ES-I3 (cell line): ENCODE results near the gene BOLL.
"Not testable (repeated sequence)": the region's sequence is repeated elsewhere in the genome, so short reads cannot be mapped to it uniquely, and the experiment has no call there.

ENCODE experiments used
- H3K36me3 ChIP-seq: 2 replicates; pipeline ENCODE4 v1.6.1; 2013; ENCODE audit warnings: mild to moderate bottlenecking, low read length, control low read depth, moderate library complexity; ENCODE audit not compliant: insufficient read depth
- H3K4me1 ChIP-seq: 2 replicates; pipeline ENCODE4 v1.6.1; 2013; ENCODE audit warnings: mild to moderate bottlenecking, control low read depth, low read length; ENCODE audit not compliant: insufficient read depth
- H3K9ac ChIP-seq: 2 replicates; pipeline ENCODE4 v1.6.1; 2013; ENCODE audit warnings: low read depth, mild to moderate bottlenecking, low read length, moderate library complexity
- H3K9me3 ChIP-seq: 2 replicates; pipeline ENCODE4 v1.6.1; 2013; ENCODE audit warnings: mild to moderate bottlenecking, low read length, moderate library complexity; ENCODE audit not compliant: control insufficient read depth, insufficient read depth

The BOLL gene

GRCh38 chr2:197705912-197706838 lies 78.9 kb downstream of the BOLL start:
- Histone ChIP-seq H3K4me1 (peaks cover 3% of the 10 kb centered on the region), H3K36me3 (peaks cover 5% of the 10 kb centered on the region; the same call in 1 of the 2 replicates), H3K9me3 (no peaks in the 10 kb centered on the region), H3K9ac (peak overlapping the region; percentile 81)

GRCh38 chr2:197705121-197705911 lies 79.8 kb downstream of the BOLL start, which contains the start of gene MARS2:
TSS of gene MARS2 (plus strand) at chr2:197705369. CDS start at chr2:197705406, 37 bp downstream.
- H3K4me1 ChIP-seq: peaks cover 3% of the 10 kb centered on the region
- peaks cover 4% of the 10 kb centered on the region; the same call in 1 of the 2 replicates for H3K36me3 ChIP-seq
- H3K9me3 ChIP-seq: no peaks in the 10 kb centered on the region
- H3K9ac ChIP-seq: peak within 1 kb of the TSS; percentile 82

GRCh38 chr2:197704434-197705120 lies 80.5 kb downstream of the BOLL start:
- Histone ChIP-seq H3K4me1 (peaks cover 3% of the 10 kb centered on the region), H3K9ac (peak overlapping the region; percentile 82), H3K9me3 (no peaks in the 10 kb centered on the region), H3K36me3 (peaks cover 4% of the 10 kb centered on the region; the same call in 1 of the 2 replicates)

- no peak overlapping the region for H3K9ac ChIP-seq
- no peaks in the 10 kb centered on the region for H3K4me1 ChIP-seq
These were observed 84.2 kb downstream of the BOLL start for GRCh38 chr2:197700960-197701359.

GRCh38 chr2:197699724-197700123 lies 85.4 kb downstream of the BOLL start:
- not testable (repeated sequence) for H3K9ac ChIP-seq, H3K4me1 ChIP-seq

More at GRCh38 chr2:197700960-197701359, 84.2 kb downstream of the BOLL start:
- Histone ChIP-seq H3K9me3 (no peaks in the 10 kb centered on the region; the same call in 1 of the 2 replicates), H3K36me3 (no peaks in the 10 kb centered on the region)

GRCh38 chr2:197696571-197696970 lies 88.5 kb downstream of the BOLL start:
- H3K9ac ChIP-seq, H3K4me1 ChIP-seq, H3K36me3 ChIP-seq, H3K9me3 ChIP-seq: not testable (repeated sequence)

More at GRCh38 chr2:197699724-197700123, 85.4 kb downstream of the BOLL start:
- not testable (repeated sequence) for H3K9me3 ChIP-seq, H3K36me3 ChIP-seq

- not testable (repeated sequence) for H3K36me3 ChIP-seq, H3K9me3 ChIP-seq, H3K9ac ChIP-seq, H3K4me1 ChIP-seq
These were observed 89.1 kb downstream of the BOLL start for GRCh38 chr2:197695971-197696370.

GRCh38 chr2:197695206-197695605 lies 89.9 kb downstream of the BOLL start:
- not testable (repeated sequence) for H3K36me3 ChIP-seq, H3K9ac ChIP-seq, H3K4me1 ChIP-seq, H3K9me3 ChIP-seq

- Histone ChIP-seq H3K4me1 (peaks cover 14% of the 10 kb centered on the region; the same call in 1 of the 2 replicates), H3K36me3 (no peaks in the 10 kb centered on the region), H3K9me3 (no peaks in the 10 kb centered on the region), H3K9ac (no peak overlapping the region)
These were observed 107.6 kb downstream of the BOLL start for GRCh38 chr2:197677483-197677882.

GRCh38 chr2:197677056-197677455 lies 108.1 kb downstream of the BOLL start:
- Histone ChIP-seq H3K4me1 (peaks cover 14% of the 10 kb centered on the region; the same call in 1 of the 2 replicates), H3K9ac (no peak overlapping the region), H3K36me3 (no peaks in the 10 kb centered on the region), H3K9me3 (no peaks in the 10 kb centered on the region)
